OCI-LY3 (cell line): Measurements from ENCODE around the gene KRT81.

Source experiments
- CTCF ChIP-seq: fragments of 200-600, 300-600 bp; sonication (generic); IDR thresholded peaks from 2 replicates; pipeline ENCODE4 v1.5.1; 2014; ENCODE audit warnings: antibody characterized with exemption, low read length, low read depth
- EZH2phosphoT487 ChIP-seq: fragments of 200-600 bp; shearing (Covaris generic); IDR thresholded peaks from 2 replicates; pipeline ENCODE4 v1.6.1; 2018; ENCODE audit warnings: antibody characterized with exemption, mixed run types, low read depth

GRCh38 chr12:52239767-52240166 is 51.6 kb downstream of the KRT81 start:
- no peak for TF ChIP-seq CTCF
- TF ChIP-seq EZH2phosphoT487 = no peak
